B cell (primary cell): ENCODE data around the gene TRIM2. TPM values are rescaled to one million over a fixed set of nuclear protein-coding genes. Genes with fewer than 3 reads are reported as not detected.

Source experiments
- ATAC-seq: fragments of 200-7000 bp; cut with Tn5 transposase; one replicate; pipeline ENCODE4 v1.10.0; 2021; ENCODE audit warnings: low read depth, mild to moderate bottlenecking, moderate number of reproducible peaks, moderate library complexity
- CTCF ChIA-PET: fragments of 350-600 bp; sonication (Branson Sonifier 250); formaldehyde crosslinking; loops from one replicate; lab custom pipeline; 2021; ENCODE audit warnings: antibody characterized with exemption, inconsistent platforms; lab: Charles Lee
- POLR2A ChIA-PET: fragments of 350-600 bp; sonication (Branson Sonifier 250); formaldehyde crosslinking; loops from one replicate; lab custom pipeline; 2021; ENCODE audit warnings: antibody characterized with exemption; lab: Charles Lee
- DNase-seq: peaks from one replicate; pipeline ENCODE4 v3.0.0; 2013
- H2AFZ ChIP-seq: 2 replicates; pipeline ENCODE4 v1.6.1; 2012; ENCODE audit warnings: mild to moderate bottlenecking, low read depth, low read length; ENCODE audit not compliant: insufficient read depth, poor library complexity, severe bottlenecking
- H3K27ac ChIP-seq, 2 donors: 1 replicate in 1 of 2; 2 replicates in 1 of 2; pipeline ENCODE4 v1.5.1; 2012 to 2013; ENCODE audit warnings: low read length in 2 of 2, mild to moderate bottlenecking in 2 of 2, moderate library complexity in 1 of 2
- H3K27me3 ChIP-seq, 4 experiments: fragments of 200-600 bp in 1 of 4; sonication (generic) in 1 of 4; replicated peaks in 1 of 4; 1 replicate in 2 of 4; 2 replicates in 2 of 4; pipeline versions ENCODE4 v1.6.1 to v1.7.0; 2013 to 2016; ENCODE audit warnings: low read length in 3 of 4, mild to moderate bottlenecking in 2 of 4, mixed read lengths in 1 of 4, moderate library complexity in 1 of 4; ENCODE audit not compliant: insufficient read depth in 4 of 4, control insufficient read depth in 3 of 4; ENCODE audit errors: control extremely low read depth in 1 of 4
- H3K36me3 ChIP-seq, 2 experiments: replicated peaks in 1 of 2; 1 replicate in 1 of 2; 2 replicates in 1 of 2; pipeline versions ENCODE4 v1.6.1 to v1.7.1; 2013; ENCODE audit warnings: low read length in 1 of 2; ENCODE audit not compliant: insufficient read depth in 2 of 2, control insufficient read depth in 1 of 2; ENCODE audit errors: control extremely low read depth in 1 of 2, extremely low read depth in 1 of 2
- H3K4me1 ChIP-seq, 2 donors: fragments of 200-600 bp in 1 of 2; sonication (generic) in 1 of 2; 1 replicate in 1 of 2; 2 replicates in 1 of 2; pipeline versions ENCODE4 v1.5.1 to v1.6.1; 2013 to 2017; ENCODE audit warnings: low read length in 2 of 2; ENCODE audit not compliant: control insufficient read depth in 2 of 2, insufficient read depth in 2 of 2
- H3K4me2 ChIP-seq: replicated peaks from 2 replicates; pipeline ENCODE3; 2012; ENCODE audit warnings: mild to moderate bottlenecking, low read depth, low read length; ENCODE audit not compliant: poor library complexity, severe bottlenecking
- H3K4me3 ChIP-seq, 5 experiments: fragments of 200-600 bp in 1 of 5; sonication (generic) in 1 of 5; 1 replicate in 3 of 5; 2 replicates in 2 of 5; pipeline versions ENCODE4 v1.5.1 to v1.7.0; 2011 to 2016; ENCODE audit warnings: low read length in 4 of 5, mild to moderate bottlenecking in 4 of 5, low read depth in 2 of 5, control low read depth in 1 of 5, moderate library complexity in 1 of 5; ENCODE audit not compliant: insufficient read depth in 1 of 5; ENCODE audit errors: control extremely low read depth in 1 of 5, extremely low read depth in 1 of 5
- H3K79me2 ChIP-seq: fragments of 200-600 bp; sonication (generic); one replicate; pipeline ENCODE4 v1.6.0; 2016; ENCODE audit warnings: low read length; ENCODE audit not compliant: control insufficient read depth, insufficient read depth
- H3K9ac ChIP-seq: fragments of 200-600 bp; sonication (generic); 2 replicates; pipeline ENCODE4 v1.6.1; 2017; ENCODE audit warnings: mild to moderate bottlenecking, low read length, moderate library complexity
- H3K9me3 ChIP-seq, 3 donors: one replicate each; pipeline versions ENCODE4 v1.6.1 to v1.7.1; 2013; ENCODE audit warnings: low read length in 2 of 3; ENCODE audit not compliant: control insufficient read depth in 2 of 3, insufficient read depth in 1 of 3; ENCODE audit errors: control extremely low read depth in 1 of 3
- H4K20me1 ChIP-seq: 2 replicates; pipeline ENCODE4 v1.6.0; 2012; ENCODE audit warnings: mild to moderate bottlenecking, low read length; ENCODE audit not compliant: insufficient read depth, control insufficient read depth, poor library complexity, severe bottlenecking
- H3K27ac Mint-ChIP-seq: one replicate; pipeline ENCODE4 v1.8.0; 2021; ENCODE audit warnings: mixed read lengths
- H3K27me3 Mint-ChIP-seq: one replicate; pipeline ENCODE4 v1.8.0; 2021; ENCODE audit warnings: mixed read lengths
- H3K4me1 Mint-ChIP-seq: one replicate; pipeline ENCODE4 v1.8.0; 2021; ENCODE audit warnings: mixed read lengths
- H3K4me3 Mint-ChIP-seq: one replicate; pipeline ENCODE4 v1.8.0; 2021; ENCODE audit warnings: mixed read lengths
- H3K9me3 Mint-ChIP-seq: one replicate; pipeline ENCODE4 v1.8.0; 2022; ENCODE audit warnings: mixed read lengths; ENCODE audit not compliant: insufficient read depth
- EZH2 ChIP-seq: IDR thresholded peaks from 2 replicates; pipeline ENCODE4 v1.6.1; 2012; ENCODE audit warnings: borderline replicate concordance, low read depth, mild to moderate bottlenecking, moderate library complexity, low read length; ENCODE audit not compliant: insufficient read depth, poor library complexity, severe bottlenecking
- WGBS: methylation state at CpG from one replicate; pipeline ENCODE4 v1.1.5; 2013; ENCODE audit warnings: missing lambda C conversion rate; ENCODE audit not compliant: insufficient coverage; 5-methylcytosine and 5-hydroxymethylcytosine counted together
- intact Hi-C: fragments of 100-400 bp; cut with micrococcal nuclease; formaldehyde crosslinking; loops from one replicate; pipeline ENCODE4 v1.10.0; 2022
- polyA plus RNA-seq: library from polyadenylated mRNA; depleted of rRNA; stranded (reverse); fragments of >200 nt; gene quantifications from 2 replicates; pipeline ENCODE4 v1.2.3, GENCODE V29; 2012
- total RNA-seq, 2 donors: library from RNA; stranded (reverse); fragments of 120-200 nt in 1 of 2; gene quantifications; 1 replicate in 1 of 2; 2 replicates in 1 of 2; pipeline versions ENCODE4 v1.2.3 to v1.2.4, GENCODE V29; 2013 to 2022
- TF ChIP-seq, protein P1 (sequence below): fragments of 200-600 bp; IDR thresholded peaks from one replicate; pipeline ENCODE4 v1.8.0; 2022; ENCODE audit warnings: antibody characterized with exemption, mild to moderate bottlenecking

TRIM2 gene
- total and polyA plus RNA-seq, 2 donors (not counting 1 experiment from before 2014, with no cell fraction given), result 1.2 to 6.4 TPM

GRCh38 chr4:153245775-153246174, 41.5 kb downstream of the TRIM2 start:
- no peak for DNase-seq
- no peaks in the 10 kb centered on the region for H3K79me2 ChIP-seq
- TF ChIP-seq, protein P1, sequence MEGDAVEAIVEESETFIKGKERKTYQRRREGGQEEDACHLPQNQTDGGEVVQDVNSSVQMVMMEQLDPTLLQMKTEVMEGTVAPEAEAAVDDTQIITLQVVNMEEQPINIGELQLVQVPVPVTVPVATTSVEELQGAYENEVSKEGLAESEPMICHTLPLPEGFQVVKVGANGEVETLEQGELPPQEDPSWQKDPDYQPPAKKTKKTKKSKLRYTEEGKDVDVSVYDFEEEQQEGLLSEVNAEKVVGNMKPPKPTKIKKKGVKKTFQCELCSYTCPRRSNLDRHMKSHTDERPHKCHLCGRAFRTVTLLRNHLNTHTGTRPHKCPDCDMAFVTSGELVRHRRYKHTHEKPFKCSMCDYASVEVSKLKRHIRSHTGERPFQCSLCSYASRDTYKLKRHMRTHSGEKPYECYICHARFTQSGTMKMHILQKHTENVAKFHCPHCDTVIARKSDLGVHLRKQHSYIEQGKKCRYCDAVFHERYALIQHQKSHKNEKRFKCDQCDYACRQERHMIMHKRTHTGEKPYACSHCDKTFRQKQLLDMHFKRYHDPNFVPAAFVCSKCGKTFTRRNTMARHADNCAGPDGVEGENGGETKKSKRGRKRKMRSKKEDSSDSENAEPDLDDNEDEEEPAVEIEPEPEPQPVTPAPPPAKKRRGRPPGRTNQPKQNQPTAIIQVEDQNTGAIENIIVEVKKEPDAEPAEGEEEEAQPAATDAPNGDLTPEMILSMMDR, result no peak
- no peak for TF ChIP-seq EZH2
- ChIA-PET POLR2A (no interaction called here), CTCF (interaction anchor here (0.6 to 1.1 kb wide), 2 partner anchors 192 to 510 kb away, joined by 3 read pairs; no protein-coding TSS in a partner anchor)
- no peak overlapping the region for H3K27ac Mint-ChIP-seq
- no peak overlapping the region for H3K4me2 ChIP-seq
- no peaks in the 10 kb centered on the region for H4K20me1 ChIP-seq
- H3K36me3 ChIP-seq, result no peaks in the 10 kb centered on the region
- no peak overlapping the region for H3K4me3 Mint-ChIP-seq
- H3K9me3 Mint-ChIP-seq, result no peaks in the 10 kb centered on the region
- no peak overlapping the region for H3K27ac ChIP-seq
- ATAC-seq, result no peak
- no peaks in the 10 kb centered on the region for H3K27me3 Mint-ChIP-seq
- intact Hi-C loops, result loop anchor here (5.0 to 10.0 kb wide), 4 partner anchors 93 to 339 kb away; partner anchors contain the start of gene TMEM131L
- peaks cover 12 to 16% of the 10 kb centered on the region in 2 donors for H3K4me1 ChIP-seq
- no peaks in the 10 kb centered on the region for H3K27me3 ChIP-seq
- H3K4me3 ChIP-seq, result no peak overlapping the region
- no peak overlapping the region for H3K9ac ChIP-seq
- H3K9me3 ChIP-seq, result no peaks in the 10 kb centered on the region
- 100% methylated on average over 1 of the region's 3 CpGs for WGBS
- H3K4me1 Mint-ChIP-seq, result peaks cover 14% of the 10 kb centered on the region
- no peak overlapping the region for H2AFZ ChIP-seq

- ATAC-seq (no peak), DNase-seq (no peak)
- peaks cover 16% of the 10 kb centered on the region for H3K4me1 Mint-ChIP-seq
- POLR2A ChIA-PET, result no interaction called here
- no peak overlapping the region for H3K27ac ChIP-seq
- no peaks in the 10 kb centered on the region for H3K9me3 ChIP-seq
- intact Hi-C loops, result loop anchor here (5.0 to 10.0 kb wide), 4 partner anchors 94 to 338 kb away; partner anchors contain the start of gene TMEM131L
- no peaks in the 10 kb centered on the region for H3K36me3 ChIP-seq
- H3K27me3 Mint-ChIP-seq, result no peaks in the 10 kb centered on the region
- CTCF ChIA-PET, result interaction anchor here (0.6 to 1.1 kb wide), 2 partner anchors 191 to 511 kb away, joined by 3 read pairs; no protein-coding TSS in a partner anchor
- H3K4me1 ChIP-seq, result peaks cover 12 to 16% of the 10 kb centered on the region in 2 donors
- no peaks in the 10 kb centered on the region for H3K79me2 ChIP-seq
- H4K20me1 ChIP-seq, result no peaks in the 10 kb centered on the region
- no peak overlapping the region for H3K9ac ChIP-seq
- TF ChIP-seq, protein P1, result no peak
- TF ChIP-seq EZH2, result no peak
- H3K4me3 Mint-ChIP-seq, result no peak overlapping the region
- no peaks in the 10 kb centered on the region for H3K9me3 Mint-ChIP-seq
- no peak overlapping the region for H3K4me2 ChIP-seq
- no peak overlapping the region for H3K4me3 ChIP-seq
- no peak overlapping the region for H2AFZ ChIP-seq
- 91% methylated on average over 5 of the region's 7 CpGs for WGBS
- H3K27ac Mint-ChIP-seq, result no peak overlapping the region
- H3K27me3 ChIP-seq, result no peaks in the 10 kb centered on the region
Measured at GRCh38 chr4:153246446-153247115, 42.3 kb downstream of the TRIM2 start.
